IMR-90 (cell line): ENCODE results near the gene AAGAB. TPM values are rescaled to one million over a fixed set of nuclear protein-coding genes. Genes with fewer than 3 reads are reported as not detected.

Source experiments
- ATAC-seq: fragments of 200-7000 bp; cut with Tn5 transposase; 2 replicates; pipeline ENCODE4 v1.9.1; 2020; ENCODE audit warnings: low read depth, mild to moderate bottlenecking, moderate library complexity
- BruUV-seq: library from RNA; stranded (reverse); fragments of 400-500 nt; replicated peaks from 2 replicates; lab custom pipeline; 2021; lab: Mats Ljungman, UMichigan
- CTCF ChIA-PET: fragments of 300-600 bp; formaldehyde crosslinking; extraction: SDS; loops from one replicate; lab custom pipeline; 2021; ENCODE audit warnings: antibody characterized with exemption; lab: Yijun Ruan, JAX
- POLR2A ChIA-PET: fragments of 300-600 bp; sonication (Branson Sonifier 250); formaldehyde crosslinking; loops from one replicate; lab custom pipeline; 2022; ENCODE audit warnings: antibody characterized with exemption; ENCODE audit not compliant: unreplicated experiment; lab: Charles Lee
- DNase-seq: peaks from one replicate; pipeline ENCODE4 v3.0.0; 2013
- H2AFZ ChIP-seq: replicated peaks from 2 replicates; pipeline ENCODE3; 2013; ENCODE audit warnings: low read length, mild to moderate bottlenecking; ENCODE audit not compliant: poor library complexity
- H2AK5ac ChIP-seq: 2 replicates; pipeline ENCODE4 v1.6.1; 2013; ENCODE audit warnings: low read depth, low read length, inconsistent platforms
- H2AK9ac ChIP-seq: replicated peaks from 2 replicates; pipeline ENCODE3; 2013; ENCODE audit warnings: mild to moderate bottlenecking, low read depth, low read length, moderate library complexity; ENCODE audit not compliant: poor library complexity
- H2BK120ac ChIP-seq: 2 replicates; pipeline ENCODE4 v1.6.1; 2013; ENCODE audit warnings: low read depth, low read length, inconsistent platforms
- H2BK15ac ChIP-seq: 3 replicates; pipeline ENCODE4 v1.6.1; 2013; ENCODE audit warnings: low read depth, low read length, inconsistent platforms
- H2BK20ac ChIP-seq: 2 replicates; pipeline ENCODE4 v1.6.1; 2013; ENCODE audit warnings: low read depth, mild to moderate bottlenecking, inconsistent platforms, low read length, moderate library complexity
- H2BK5ac ChIP-seq: 2 replicates; pipeline ENCODE4 v1.6.1; 2013; ENCODE audit warnings: mild to moderate bottlenecking, low read depth, low read length, inconsistent platforms; ENCODE audit not compliant: poor library complexity, severe bottlenecking
- H3K14ac ChIP-seq: replicated peaks from 2 replicates; pipeline ENCODE4 v1.6.1; 2013; ENCODE audit warnings: low read depth, low read length, inconsistent platforms
- H3K18ac ChIP-seq: 2 replicates; pipeline ENCODE4 v1.6.1; 2013; ENCODE audit warnings: low read depth, low read length, control low read depth
- H3K23ac ChIP-seq: 2 replicates; pipeline ENCODE4 v1.6.1; 2013; ENCODE audit warnings: low read depth, low read length, inconsistent platforms
- H3K27ac ChIP-seq: 2 replicates; pipeline ENCODE4 v1.5.1; 2013; ENCODE audit warnings: mild to moderate bottlenecking, control low read depth, low read length; ENCODE audit not compliant: insufficient read depth
- H3K27me3 ChIP-seq: 2 replicates; pipeline ENCODE4 v1.6.1; 2013; ENCODE audit warnings: low read length; ENCODE audit not compliant: control insufficient read depth, insufficient read depth
- H3K36me3 ChIP-seq: 2 replicates; pipeline ENCODE4 v1.6.1; 2013; ENCODE audit warnings: low read length, mixed read lengths; ENCODE audit not compliant: control insufficient read depth, insufficient read depth
- H3K4ac ChIP-seq: 2 replicates; pipeline ENCODE4 v1.6.1; 2013; ENCODE audit warnings: low read depth, low read length, inconsistent platforms
- H3K4me1 ChIP-seq: 2 replicates; pipeline ENCODE4 v1.6.1; 2013; ENCODE audit warnings: low read length, mixed read lengths; ENCODE audit not compliant: control insufficient read depth, insufficient read depth
- H3K4me2 ChIP-seq: 2 replicates; pipeline ENCODE4 v1.6.1; 2013; ENCODE audit warnings: low read depth, mild to moderate bottlenecking, control low read depth, low read length, moderate library complexity
- H3K4me3 ChIP-seq: 2 replicates; pipeline ENCODE4 v1.5.1; 2013; ENCODE audit warnings: low read depth, mild to moderate bottlenecking, control low read depth, low read length, moderate library complexity; ENCODE audit not compliant: insufficient read depth
- H3K56ac ChIP-seq: 2 replicates; pipeline ENCODE4 v1.6.1; 2013; ENCODE audit warnings: low read length, inconsistent platforms; ENCODE audit not compliant: insufficient read depth; ENCODE audit errors: extremely low read depth
- H3K79me1 ChIP-seq, 2 experiments: 2 replicates each; pipeline ENCODE4 v1.6.1; 2013; ENCODE audit warnings: low read length in 2 of 2, inconsistent platforms in 1 of 2, low read depth in 1 of 2
- H3K9ac ChIP-seq: 2 replicates; pipeline ENCODE4 v1.6.1; 2013; ENCODE audit warnings: low read depth, low read length, control low read depth
- H3K9me1 ChIP-seq: 2 replicates; pipeline ENCODE4 v1.6.1; 2013; ENCODE audit warnings: low read length, inconsistent platforms; ENCODE audit not compliant: insufficient read depth
- H3K9me3 ChIP-seq: 2 replicates; pipeline ENCODE4 v1.6.1; 2013; ENCODE audit warnings: low read length; ENCODE audit not compliant: control insufficient read depth, insufficient read depth
- H4K20me1 ChIP-seq: 2 replicates; pipeline ENCODE4 v1.6.1; 2013; ENCODE audit warnings: low read length, inconsistent platforms; ENCODE audit not compliant: insufficient read depth
- H4K5ac ChIP-seq: 2 replicates; pipeline ENCODE4 v1.6.1; 2013; ENCODE audit warnings: mild to moderate bottlenecking, low read depth, low read length, control low read depth
- H4K8ac ChIP-seq, 2 experiments: 2 replicates each; pipeline ENCODE4 v1.6.1; 2013; ENCODE audit warnings: low read depth in 2 of 2, low read length in 2 of 2, control low read depth in 1 of 2, inconsistent platforms in 1 of 2
- H4K91ac ChIP-seq: 2 replicates; pipeline ENCODE4 v1.6.1; 2013; ENCODE audit warnings: low read depth, low read length, inconsistent platforms; ENCODE audit not compliant: insufficient read depth
- BHLHE40 ChIP-seq: fragments of 150-350 bp; IDR thresholded peaks from 2 replicates; pipeline ENCODE4 v1.6.1; 2016; ENCODE audit warnings: mild to moderate bottlenecking, low read depth, low read length
- CEBPB ChIP-seq: IDR thresholded peaks from 2 replicates; pipeline ENCODE4 v1.6.1; 2012; ENCODE audit warnings: low read depth, low read length, improper control_type of control experiment
- MAZ ChIP-seq: IDR thresholded peaks from 2 replicates; pipeline ENCODE4 v1.6.1; 2012; ENCODE audit warnings: low read depth, mild to moderate bottlenecking, low read length, improper control_type of control experiment, moderate library complexity, borderline replicate concordance
- MXI1 ChIP-seq: IDR thresholded peaks from 2 replicates; pipeline ENCODE4 v1.6.1; 2012; ENCODE audit warnings: low read depth, mild to moderate bottlenecking, low read length, moderate library complexity, borderline replicate concordance
- NFE2L2 ChIP-seq: fragments of 150-350 bp; IDR thresholded peaks from 2 replicates; pipeline ENCODE4 v1.6.1; 2016; ENCODE audit warnings: low read depth, mild to moderate bottlenecking, low read length
- POLR2A ChIP-seq: IDR thresholded peaks from 2 replicates; pipeline ENCODE4 v1.6.1; 2012; ENCODE audit warnings: mild to moderate bottlenecking, low read depth, low read length
- RAD21 ChIP-seq: IDR thresholded peaks from 2 replicates; pipeline ENCODE4 v1.6.1; 2012; ENCODE audit warnings: low read length, improper control_type of control experiment
- RCOR1 ChIP-seq: IDR thresholded peaks from 2 replicates; pipeline ENCODE4 v1.6.1; 2012; ENCODE audit warnings: mild to moderate bottlenecking, low read length, improper control_type of control experiment; ENCODE audit not compliant: insufficient replicate concordance
- RFX5 ChIP-seq: IDR thresholded peaks from 2 replicates; pipeline ENCODE4 v1.8.0; 2012; ENCODE audit warnings: low read depth, mild to moderate bottlenecking, low read length, moderate library complexity
- SMC3 ChIP-seq: fragments of 150-350 bp; IDR thresholded peaks from 2 replicates; pipeline ENCODE4 v1.6.1; 2016; ENCODE audit warnings: low read depth, mild to moderate bottlenecking, antibody characterized with exemption, low read length, moderate library complexity
- WGBS, 2 experiments: methylation state at CpG; one replicate each; pipeline versions ENCODE4 v1.1.5 to v1.1.7; 2013; ENCODE audit warnings: missing lambda C conversion rate in 2 of 2; ENCODE audit not compliant: insufficient read length in 1 of 2; ENCODE audit errors: extremely low coverage in 2 of 2; 5-methylcytosine and 5-hydroxymethylcytosine counted together
- dilution Hi-C: fragments of 300-500 bp; cut with HindIII; formaldehyde crosslinking; loops from one replicate; pipeline ENCODE4 v1.14.3; 2018; ENCODE audit warnings: low sequenced_read_pairs; ENCODE audit not compliant: unreplicated experiment
- in situ Hi-C: fragments of 300-500 bp; cut with MboI; formaldehyde crosslinking; loops from 3 replicates; pipeline ENCODE4 v1.14.3; 2019; ENCODE audit warnings: low sequenced_read_pairs, inconsistent platforms, mixed read lengths
- intact Hi-C: fragments of 100-400 bp; cut with micrococcal nuclease; formaldehyde crosslinking; loops from 2 replicates; pipeline ENCODE4 v1.10.0; 2022
- polyA plus RNA-seq, 3 experiments: library from polyadenylated mRNA; depleted of rRNA; stranded (reverse); fragments of >200 nt; gene quantifications; 2 replicates each; pipeline ENCODE4 v1.2.3, GENCODE V29; 2012; ENCODE audit warnings: low replicate concordance in 1 of 3
- total RNA-seq: library from RNA; depleted of rRNA; stranded (reverse); fragments of >200 nt; gene quantifications from 2 replicates; pipeline ENCODE4 v1.2.3, GENCODE V29; 2012
- TF ChIP-seq, protein P1 (sequence below): fragments of 150-350 bp; IDR thresholded peaks from 2 replicates; pipeline ENCODE4 v1.6.1; 2016; ENCODE audit warnings: low read depth, mild to moderate bottlenecking, low read length, moderate library complexity, borderline replicate concordance

AAGAB gene
- total and polyA plus RNA-seq, 2 of the 4 experiments (the other 2 are of a cell fraction), result 26.1 to 69.7 TPM

DNA sequence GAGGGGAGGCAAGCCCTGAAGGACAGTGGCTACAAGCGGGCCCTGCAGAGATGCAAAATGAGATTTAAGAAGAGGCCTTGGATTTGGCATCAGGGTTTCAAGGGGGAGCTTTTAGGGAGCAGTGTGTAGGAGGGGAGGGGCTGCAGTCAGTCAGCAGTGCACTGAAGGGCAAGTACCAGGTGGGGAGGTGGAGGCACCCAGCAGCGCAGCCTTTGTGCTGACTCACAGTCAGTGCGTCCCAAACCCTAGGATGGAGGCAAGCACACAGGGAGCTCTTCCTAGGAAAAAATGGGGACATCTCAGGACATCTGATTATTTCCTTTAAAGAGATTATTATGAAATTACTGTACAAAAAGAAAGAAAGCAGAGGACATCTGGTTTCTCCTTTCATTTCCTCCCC lies 80.0 kb downstream of the AAGAB start:
- H3K4me1 ChIP-seq, result peaks cover 73% of the 10 kb centered on the region
- H3K27me3 ChIP-seq, result no peaks in the 10 kb centered on the region
- no peak overlapping the region for H3K4me3 ChIP-seq
- peak overlapping the region; percentile 78 for H3K27ac ChIP-seq
- peak overlapping the region; percentile 59 for H3K18ac ChIP-seq
- ATAC-seq, result no peak
- dilution Hi-C loops, result no loop called here
- in situ Hi-C loops, result no loop called here
- ChIA-PET POLR2A (no interaction called here), CTCF (no interaction called here)
- peaks cover 59% of the 10 kb centered on the region for H3K9me1 ChIP-seq
- peak overlapping the region; percentile 97 for H2BK5ac ChIP-seq
- no peak overlapping the region for H2AK9ac ChIP-seq
- H3K9me3 ChIP-seq, result no peaks in the 10 kb centered on the region
- no TSS peak for BruUV-seq
- peak overlapping the region; percentile 55 for H4K91ac ChIP-seq
- H3K14ac ChIP-seq, result peak overlapping the region; percentile 81
- H2BK15ac ChIP-seq, result no peak overlapping the region
- peak overlapping the region in 1 of 2 experiments; percentile 59; a peak in 3 of 4 replicates for H4K8ac ChIP-seq
- H3K23ac ChIP-seq, result no peak overlapping the region
- H3K4me2 ChIP-seq, result no peak overlapping the region
- peak overlapping the region; percentile 70; the same call in 1 of the 2 replicates for H2BK20ac ChIP-seq
- peaks cover 9% of the 10 kb centered on the region for H4K20me1 ChIP-seq
- peak overlapping the region; percentile 87 for H3K4ac ChIP-seq
- DNase-seq, result no peak
- peak overlapping the region; percentile 53; the same call in 1 of the 2 replicates for H4K5ac ChIP-seq
- H3K9ac ChIP-seq, result no peak overlapping the region
- no peak overlapping the region for H3K56ac ChIP-seq
- H2BK120ac ChIP-seq, result peak overlapping the region; percentile 85; the same call in 1 of the 2 replicates
- intact Hi-C loops, result no loop called here
- H3K79me1 ChIP-seq, result peaks cover 66 to 94% of the 10 kb centered on the region in 2 experiments
- peak overlapping the region; percentile 86 for H2AK5ac ChIP-seq
- TF ChIP-seq SMC3 (no peak), MXI1 (no peak), NFE2L2 (no peak), POLR2A (no peak), RAD21 (no peak), MAZ (no peak), BHLHE40 (no peak), RFX5 (no peak), RCOR1 (no peak), CEBPB (no peak)
- TF ChIP-seq, protein P1, sequence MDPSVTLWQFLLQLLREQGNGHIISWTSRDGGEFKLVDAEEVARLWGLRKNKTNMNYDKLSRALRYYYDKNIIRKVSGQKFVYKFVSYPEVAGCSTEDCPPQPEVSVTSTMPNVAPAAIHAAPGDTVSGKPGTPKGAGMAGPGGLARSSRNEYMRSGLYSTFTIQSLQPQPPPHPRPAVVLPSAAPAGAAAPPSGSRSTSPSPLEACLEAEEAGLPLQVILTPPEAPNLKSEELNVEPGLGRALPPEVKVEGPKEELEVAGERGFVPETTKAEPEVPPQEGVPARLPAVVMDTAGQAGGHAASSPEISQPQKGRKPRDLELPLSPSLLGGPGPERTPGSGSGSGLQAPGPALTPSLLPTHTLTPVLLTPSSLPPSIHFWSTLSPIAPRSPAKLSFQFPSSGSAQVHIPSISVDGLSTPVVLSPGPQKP, result no peak
- WGBS, 2 experiments, result 100% methylated on average over 1 of the region's 3 CpGs; no CpG with 5 or more reads in 1 of the 2 experiments
- peaks cover 76% of the 10 kb centered on the region for H3K36me3 ChIP-seq
- no peak overlapping the region for H2AFZ ChIP-seq
